HG02588 (cell line): ENCODE results near the gene PRKAG2.

Source experiments
- ATAC-seq: cut with Tn5 transposase; IDR thresholded peaks from one replicate; pipeline ENCODE4 v1.9.1; 2021; ENCODE audit warnings: mild to moderate bottlenecking, moderate library complexity; ENCODE audit not compliant: unreplicated experiment

The PRKAG2 gene

DNA sequence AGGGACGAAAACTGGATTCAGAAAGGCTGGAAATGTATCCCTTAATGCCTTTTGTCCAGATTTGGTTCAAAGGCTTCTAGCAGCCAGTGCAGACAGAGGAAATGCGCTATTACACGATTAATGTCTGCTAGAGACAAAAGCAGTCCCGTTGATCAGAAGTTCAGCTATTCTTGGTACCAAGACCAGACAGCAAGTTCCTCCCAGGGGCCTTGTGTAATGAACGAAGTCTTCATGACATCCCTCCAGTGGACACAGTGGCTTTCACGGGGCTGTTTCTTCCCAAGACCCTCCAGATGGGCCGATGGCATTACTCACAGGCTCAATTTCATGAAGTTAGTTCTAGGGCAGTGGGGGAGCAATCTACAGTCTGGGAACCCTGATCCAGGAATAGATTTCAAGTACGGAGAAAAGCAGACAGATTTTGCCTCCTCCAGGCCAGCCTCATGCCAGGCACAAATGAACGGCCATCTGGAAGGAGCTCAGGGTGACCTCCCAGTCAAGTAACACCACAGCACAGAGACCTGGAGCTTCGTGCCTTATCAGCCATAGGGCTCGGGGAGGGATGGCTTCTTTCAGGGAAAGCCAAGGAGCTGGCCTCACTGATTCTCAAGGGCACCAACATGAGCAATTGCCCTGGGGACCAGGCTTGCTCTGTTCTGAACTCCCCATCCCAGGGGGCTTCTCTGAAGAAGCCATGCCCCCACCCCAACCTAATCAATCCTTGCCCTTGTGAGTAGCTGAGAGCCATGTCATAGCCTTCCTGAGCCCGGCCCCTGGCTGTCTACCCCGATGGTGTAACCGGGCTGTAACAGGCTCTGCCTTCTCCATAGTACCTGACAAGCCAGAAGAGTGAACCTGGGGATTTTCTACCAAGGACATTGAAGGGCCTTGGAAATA lies 101.1 kb downstream of the PRKAG2 start:
- no peak for ATAC-seq

DNA sequence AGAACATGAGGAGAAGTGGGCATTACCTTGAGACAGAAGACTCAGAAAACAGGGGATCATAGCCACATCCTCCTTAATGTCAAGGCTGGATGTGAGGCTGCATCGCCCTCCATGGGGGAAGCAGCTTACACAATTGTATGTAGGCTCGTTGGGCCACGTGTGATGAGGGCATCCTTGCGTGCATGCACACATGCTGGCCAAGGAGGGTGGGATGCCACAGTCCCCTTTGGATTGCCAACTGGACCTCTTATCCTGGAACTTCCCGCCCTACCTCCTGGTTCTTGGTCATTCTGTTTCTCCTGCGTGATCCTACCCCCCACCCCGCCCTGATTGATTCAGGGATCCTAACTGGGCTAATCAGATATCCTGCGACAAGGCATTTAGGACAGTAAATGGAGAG lies 102.0 kb downstream of the PRKAG2 start:
- no peak for ATAC-seq

DNA sequence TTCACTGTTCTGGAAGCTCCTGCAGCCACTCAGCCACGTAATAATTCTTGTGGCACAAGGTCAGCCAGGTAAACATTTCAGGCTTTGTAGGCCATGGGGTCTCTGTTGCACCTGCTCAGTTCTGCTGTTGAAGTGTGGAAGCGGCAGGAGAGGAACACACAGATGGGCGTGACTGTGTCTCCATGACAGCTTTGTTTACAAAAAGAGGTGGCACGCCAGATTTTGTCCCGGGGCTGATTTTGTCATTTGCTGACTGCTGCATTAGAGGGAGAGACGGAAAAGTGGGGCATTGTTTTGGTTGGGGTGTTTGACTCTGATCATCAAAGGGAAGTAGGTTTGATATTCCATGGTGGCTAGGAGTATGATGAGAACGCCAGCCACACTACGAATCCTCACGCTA lies 103.1 kb downstream of the PRKAG2 start:
- no peak for ATAC-seq

DNA sequence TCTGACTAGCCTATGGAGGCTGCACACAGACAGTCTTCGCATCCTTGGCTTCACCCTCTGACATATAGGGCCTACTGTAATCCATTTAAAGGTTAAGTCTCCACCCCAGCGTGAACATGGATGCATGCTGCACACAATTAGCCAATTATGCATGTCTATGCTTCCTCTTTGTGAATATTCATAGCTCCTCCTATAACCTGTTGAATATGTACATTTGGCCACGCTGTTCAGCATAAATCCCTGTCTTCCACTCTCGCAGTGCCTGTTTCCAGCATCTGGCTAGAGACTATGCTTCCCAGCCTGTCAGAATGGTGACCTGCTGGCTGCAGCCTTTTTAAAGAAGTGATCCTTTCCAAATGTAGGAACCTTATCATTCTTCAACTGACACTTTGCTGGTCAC lies 106.7 kb downstream of the PRKAG2 start:
- ATAC-seq = no peak

DNA sequence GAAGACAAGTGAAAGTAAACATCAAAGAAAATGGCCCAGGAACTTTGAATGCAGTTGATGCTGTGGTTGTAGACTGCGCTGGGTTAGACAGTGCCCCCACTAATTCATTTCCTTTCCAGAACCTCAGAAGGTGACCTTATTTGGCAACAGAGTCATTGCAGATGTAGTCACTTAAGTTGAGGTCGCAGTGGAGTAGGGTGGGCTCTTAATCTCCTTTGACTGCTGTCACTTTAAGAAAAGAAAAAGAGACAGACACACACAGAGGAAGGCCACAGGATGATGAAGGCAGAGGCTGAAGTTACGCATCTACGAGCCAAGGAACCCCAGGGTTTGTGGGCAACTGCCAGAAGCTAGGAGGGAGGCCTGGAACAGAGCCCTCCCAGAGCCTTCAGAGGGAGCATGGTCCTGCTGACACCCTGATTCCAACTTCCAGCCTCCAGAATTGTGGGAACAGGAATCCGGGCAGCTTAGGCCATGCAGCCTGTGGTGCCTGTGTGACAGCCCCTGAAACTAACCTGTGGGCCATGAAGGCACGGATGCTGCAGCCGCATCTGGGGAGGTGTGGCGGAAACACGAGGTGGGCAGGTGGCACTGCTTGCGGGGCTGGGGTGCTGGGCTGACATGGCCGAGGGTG lies 107.6 kb downstream of the PRKAG2 start:
- ATAC-seq = no peak

DNA sequence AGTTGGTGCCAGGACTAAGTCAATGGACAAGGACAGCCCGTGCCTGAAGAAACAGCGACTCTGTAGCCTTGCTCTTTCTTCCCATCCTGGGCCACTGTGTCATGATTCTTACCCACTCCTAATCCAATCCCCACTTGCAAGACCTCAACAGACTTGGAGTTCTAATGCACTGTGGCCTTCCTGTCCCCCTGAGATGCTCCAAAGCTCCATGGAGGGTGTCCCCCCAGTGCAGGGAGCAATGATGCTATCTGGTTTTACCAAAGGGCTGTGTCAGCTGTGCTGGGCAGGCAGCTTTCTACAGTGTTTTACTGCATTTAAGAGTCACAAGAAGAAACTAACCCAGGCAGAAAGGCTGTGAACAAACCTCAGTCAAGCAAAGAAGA lies 108.1 kb downstream of the PRKAG2 start:
- ATAC-seq = no peak

DNA sequence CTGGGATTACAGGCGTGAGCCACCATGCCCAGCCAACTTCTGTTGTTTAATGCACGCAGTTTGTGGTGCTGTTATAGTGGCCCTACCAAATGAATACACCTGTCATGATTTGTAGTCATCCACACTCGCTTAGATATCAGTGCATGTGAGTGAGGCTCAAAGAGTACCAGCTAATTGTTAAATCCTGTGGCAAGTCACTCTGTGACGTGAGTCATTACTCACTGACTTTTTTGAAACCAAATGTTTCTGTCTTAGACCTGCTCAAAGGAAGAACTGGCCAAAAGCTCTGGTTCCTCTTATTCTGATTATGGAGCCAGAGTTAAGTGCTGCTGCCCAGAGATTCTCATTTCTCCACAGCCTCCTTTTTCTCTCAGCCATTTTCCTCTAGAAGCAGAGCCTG lies 109.4 kb downstream of the PRKAG2 start:
- no peak for ATAC-seq

DNA sequence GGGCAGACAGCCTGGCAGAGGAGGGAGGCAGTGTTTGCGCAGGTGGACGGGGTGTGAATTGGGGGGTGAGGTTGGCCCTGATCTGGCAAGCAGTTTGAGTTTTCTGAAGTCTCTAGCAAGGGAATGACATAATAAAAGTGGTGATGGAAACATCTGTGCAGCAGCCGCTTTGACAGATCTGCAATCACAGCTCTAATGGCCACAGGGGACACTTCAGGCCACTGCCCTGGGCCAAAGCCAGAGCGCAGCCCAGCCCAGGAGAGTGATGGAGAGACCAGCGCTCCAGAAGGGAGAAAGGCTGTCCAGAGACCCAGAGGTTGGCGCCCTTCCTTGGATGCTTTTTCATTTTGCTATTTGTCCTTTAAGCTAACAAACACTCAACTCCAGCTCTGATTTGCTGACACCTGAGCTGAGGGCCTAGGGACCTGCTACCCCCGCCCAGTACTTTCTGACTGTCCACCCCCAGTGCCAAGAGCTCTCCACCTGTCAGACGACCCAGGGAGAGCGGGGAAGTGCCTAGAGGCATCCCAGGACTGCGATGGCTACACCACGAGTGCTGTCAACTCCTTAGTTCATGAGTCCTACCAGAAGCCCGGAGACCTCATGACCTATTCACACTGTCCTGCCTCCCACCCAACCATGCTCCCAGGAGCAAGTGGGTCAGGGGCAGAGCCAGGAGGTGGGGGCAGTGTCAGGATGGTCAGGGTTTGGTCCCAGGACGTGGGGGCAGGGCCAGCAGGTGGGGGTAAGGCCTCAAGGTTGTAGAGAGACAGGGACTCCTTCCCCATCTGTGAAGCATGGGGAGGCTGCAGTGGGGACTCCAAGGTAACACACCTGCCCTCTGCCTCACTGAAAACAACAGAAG lies 112.6 kb downstream of the PRKAG2 start:
- ATAC-seq = no peak

DNA sequence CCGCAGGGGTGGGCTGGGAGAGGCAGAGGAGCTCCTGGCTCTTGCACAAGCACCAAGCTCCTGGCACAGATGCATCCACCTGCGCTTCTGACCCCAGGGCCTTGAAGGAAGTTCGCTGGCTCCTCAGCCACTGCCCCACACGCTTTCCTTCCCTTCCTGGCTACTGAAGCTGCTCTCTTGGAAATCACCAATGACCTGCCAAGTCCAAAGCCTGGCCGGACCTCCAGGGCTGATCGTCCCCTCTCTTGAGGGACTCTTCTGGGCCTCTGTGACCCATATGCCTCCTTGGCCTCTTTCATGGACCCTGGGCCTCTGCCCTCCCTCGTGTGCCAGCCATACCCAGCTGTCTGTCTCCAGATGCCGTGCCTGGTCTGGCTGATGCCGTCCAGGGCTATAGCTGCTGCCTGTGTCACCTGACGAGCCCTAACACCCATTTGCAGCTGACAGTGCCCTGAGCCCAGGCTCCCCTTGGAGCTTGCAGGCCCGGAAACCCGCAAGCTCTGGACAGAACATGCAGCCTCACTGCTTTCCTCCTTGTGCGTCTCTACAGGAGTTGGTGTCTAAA lies 113.4 kb downstream of the PRKAG2 start:
- ATAC-seq = no peak

DNA sequence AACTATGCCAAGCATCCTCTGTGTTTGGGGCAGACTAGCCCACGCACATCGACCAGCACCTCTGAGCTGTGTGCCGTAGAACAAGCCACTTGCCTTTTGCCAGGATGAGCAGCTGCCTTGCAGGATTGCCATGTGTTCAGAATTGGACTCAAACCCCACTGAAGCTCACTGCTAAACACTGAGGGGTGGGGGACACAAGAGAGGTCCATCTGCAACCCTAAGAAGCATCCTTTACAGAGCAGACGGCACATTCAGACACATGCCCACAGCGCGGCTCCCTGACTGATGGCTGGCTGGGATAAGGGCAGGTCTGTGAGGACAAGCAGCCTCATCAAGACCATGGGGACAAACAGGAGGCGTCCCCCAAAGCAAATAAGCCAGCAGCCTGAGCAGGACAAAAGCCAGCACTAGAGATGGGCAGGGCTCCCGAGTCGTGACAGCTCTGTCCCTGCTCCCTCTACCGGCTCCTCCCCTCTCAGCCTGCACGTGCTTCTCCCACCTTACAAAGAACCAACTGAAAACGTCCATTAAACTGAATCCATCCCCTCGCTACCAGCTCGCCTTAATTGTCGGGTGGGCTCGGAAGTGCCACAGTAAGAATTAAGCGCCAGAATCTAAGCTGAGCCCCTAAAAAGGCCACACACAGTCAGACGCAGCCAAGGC lies 114.2 kb downstream of the PRKAG2 start:
- ATAC-seq = no peak

DNA sequence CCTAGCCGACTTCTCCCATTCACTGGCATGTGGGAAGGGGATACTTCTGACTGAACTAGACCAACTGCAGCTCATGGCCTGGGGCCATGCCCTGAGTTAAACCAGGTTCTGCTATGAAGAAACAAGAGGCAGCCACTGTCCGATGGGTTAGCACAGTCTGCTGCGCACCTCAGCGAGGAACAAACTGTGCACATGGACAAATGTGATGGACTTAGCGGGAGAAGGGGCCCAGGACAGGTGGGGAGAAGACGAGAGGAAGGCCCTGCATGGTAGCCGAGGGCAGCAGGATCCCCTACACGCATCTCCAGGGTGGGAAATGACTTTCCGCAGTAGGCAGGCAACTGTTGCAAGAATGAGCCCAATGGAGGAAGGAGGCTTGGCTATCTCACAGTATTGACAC lies 115.0 kb downstream of the PRKAG2 start:
- no peak for ATAC-seq

DNA sequence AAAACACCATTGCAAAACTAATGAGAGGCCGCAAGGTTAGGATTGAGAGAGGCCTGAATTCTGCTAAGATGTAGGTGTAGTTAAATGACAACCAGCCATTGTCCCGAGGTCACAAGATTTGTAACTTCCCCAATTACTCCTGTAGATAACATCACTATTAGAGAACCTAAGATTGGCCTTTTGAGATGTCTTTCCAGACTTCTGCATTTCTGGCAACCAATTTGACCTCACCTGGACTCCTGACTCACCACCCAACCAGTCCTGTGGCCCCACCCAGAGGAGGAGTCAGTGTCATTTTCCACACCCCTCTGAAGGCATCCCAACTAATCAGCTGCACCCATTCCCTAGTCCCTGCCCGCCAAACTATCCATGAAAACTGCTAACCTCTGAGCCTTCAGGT lies 115.7 kb downstream of the PRKAG2 start:
- no peak for ATAC-seq

DNA sequence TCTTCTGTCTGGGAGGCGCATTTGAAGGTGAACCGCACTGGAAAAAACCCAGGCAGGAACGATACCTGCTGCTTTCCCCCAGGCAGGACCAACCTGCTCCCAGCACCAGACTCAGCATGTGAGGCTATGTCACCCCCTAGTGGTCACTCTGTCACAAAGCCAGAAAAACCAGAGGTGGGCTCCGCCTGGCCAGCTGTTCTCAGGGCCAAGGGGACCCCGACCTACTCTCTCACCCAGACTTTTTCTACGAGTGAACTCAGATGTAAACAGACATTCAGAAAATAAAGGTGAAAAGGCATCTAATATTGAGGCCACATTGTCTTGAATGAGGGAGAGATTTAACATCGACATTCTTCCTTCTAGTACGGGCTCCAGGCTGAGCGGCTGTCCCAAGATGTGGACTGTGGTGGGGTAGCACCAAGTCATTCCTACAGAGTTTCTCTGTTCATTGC lies 117.3 kb downstream of the PRKAG2 start:
- no peak for ATAC-seq

DNA sequence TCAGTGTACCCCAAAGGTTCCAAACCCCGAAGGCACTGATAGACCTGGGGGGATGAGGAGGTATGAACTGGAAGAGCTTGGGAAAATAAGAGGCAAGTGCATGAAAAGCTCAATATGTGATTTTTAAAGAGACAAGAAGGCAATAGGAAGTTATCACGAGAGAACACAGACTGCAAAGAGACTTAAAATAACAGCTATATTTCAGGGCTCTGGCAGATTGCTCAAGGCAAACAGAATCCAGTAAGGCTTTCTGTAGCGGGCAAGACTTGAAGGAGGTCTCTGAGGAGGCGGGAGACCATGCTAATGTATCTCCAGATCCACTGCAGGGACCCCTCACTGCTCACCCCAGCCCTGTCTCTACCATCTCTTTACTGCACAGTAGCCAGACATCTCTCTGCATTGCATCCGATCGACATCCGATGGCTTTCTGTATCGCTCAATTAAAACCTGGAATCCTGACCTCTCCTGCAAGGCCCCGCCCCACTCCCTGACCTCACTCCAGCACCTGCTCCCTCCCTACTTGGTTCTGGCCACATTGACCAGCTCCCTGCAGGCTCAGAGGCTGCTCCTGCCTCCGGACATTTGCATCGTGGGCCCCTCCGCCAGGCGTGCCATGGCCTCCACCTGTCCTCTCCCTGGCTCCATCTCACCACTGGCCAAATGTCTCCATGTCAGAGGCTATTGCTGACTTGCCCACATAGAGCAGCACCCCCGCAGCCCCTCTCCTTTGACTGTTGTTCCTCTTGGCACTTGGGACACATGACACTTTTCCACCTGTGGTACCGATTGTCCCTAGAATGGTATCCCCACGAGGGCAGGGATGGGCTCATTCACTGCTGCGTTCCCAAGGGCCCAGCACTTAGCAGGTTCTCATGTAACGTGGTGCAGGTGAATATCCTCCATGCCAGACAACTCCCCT lies 118.0 kb downstream of the PRKAG2 start:
- ATAC-seq = no peak

DNA sequence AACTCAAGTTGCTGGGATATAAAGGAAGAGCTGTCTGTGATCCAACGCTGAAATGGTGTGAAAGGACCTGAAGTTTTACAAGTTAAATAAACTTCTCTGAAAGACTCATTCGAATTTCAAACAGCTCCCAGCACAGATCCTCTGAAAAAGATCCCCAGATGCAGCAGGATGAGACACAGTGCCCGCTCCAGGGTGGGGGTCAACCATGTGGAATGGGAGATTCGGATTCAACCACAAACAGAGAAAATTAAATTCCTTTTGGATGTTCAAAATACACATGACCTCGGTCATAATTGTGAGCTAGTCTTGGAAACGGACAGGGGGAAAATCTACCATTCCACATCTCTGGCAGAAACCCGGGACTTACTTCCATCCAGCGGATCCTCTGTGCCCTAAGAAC lies 119.6 kb downstream of the PRKAG2 start:
- no peak for ATAC-seq

DNA sequence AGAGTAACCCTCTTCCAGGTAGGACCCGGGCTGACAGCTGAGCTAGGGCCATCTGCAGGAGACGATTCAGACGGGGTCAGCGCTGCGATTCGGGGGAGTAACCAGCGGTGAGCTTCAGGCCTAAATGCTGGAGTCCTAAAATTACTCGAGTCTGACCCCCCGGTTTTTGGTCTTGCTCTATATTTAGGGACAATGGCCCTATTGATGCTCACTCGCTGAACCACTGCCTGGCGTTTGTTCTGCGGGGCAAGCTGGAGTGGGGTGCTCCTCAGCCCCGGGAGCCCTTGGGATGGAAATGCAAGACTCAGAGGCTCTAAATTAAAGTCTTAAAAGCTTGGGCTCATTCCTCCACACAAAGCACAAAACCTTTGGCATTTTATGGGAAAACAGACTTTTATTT lies 120.0 kb downstream of the PRKAG2 start:
- no peak for ATAC-seq

DNA sequence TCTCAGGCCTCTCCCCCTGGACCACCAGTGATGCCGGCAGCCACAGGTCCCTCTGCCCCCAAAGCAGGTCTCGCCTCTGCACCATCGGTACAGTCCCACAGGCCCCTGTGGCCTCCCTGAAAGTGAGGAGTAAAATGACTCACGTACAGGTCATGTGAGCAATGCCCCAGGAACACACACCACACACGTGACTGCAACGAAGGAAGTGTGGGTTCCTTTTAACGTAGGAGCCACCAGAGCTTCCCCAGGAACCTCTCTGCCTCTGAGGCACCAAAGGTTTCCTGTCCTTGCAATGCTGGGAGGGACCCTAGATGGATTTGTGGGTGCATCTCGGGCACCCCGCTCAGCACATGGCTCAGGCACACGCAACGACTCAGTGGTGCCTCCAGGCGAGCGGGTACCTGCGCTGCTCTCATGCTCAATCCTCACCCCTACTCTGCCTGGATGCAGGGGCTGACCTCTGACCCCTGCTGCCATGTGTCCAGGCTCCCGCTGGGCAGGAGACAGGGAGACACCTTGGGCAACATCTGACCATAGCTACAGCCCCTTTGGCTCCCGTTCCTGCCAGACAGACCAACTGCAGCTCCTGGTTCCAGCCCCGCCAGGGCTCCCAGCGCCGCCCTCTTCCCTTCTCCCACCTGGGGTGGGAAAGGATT lies 120.7 kb downstream of the PRKAG2 start:
- ATAC-seq = no peak

DNA sequence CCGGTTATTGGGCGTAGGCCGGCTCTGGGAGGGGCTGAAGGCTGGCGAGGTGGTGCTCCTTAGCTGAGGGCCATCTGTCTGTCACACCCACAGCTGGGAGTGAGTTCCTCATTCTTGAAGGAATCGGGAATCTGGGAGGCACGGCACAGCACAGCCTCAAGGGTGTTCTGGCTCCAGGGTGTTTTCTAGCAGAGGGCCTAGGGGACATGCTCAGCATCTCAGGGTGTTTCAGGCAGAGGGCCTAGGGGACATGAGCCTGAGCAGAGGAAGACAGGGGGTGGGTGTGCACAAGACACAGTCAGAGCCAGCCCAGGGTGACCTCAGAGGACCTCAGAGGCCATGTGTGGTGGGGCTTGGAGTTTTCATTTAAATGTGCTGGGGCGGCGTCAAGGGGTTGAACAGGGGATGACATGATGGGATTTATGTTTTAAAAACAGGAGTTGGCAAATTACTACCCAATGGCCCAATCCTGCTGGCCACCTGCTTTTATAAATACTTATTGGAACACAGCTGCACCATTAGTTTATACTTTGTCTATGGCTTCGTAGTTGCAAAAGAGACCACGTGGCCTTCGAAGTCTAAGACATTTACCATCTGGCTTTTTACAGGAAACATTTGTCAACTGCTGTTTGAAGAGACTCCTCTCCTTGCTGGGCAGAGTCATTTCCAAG lies 121.6 kb downstream of the PRKAG2 start:
- ATAC-seq = no peak
